Middle frontal gyrus (tissue), 1 donor: Measurements from ENCODE around the gene GAS5.
"Not testable (repeated sequence)": the region's sequence is repeated elsewhere in the genome, so short reads cannot be mapped to it uniquely, and the experiment has no call there.

Experiments used
- DNase-seq: peaks from one replicate; pipeline ENCODE4 v3.0.0-alpha.2; 2015; ENCODE audit warnings: low spot score; ENCODE audit errors: extremely low spot score

Gene GAS5

DNA sequence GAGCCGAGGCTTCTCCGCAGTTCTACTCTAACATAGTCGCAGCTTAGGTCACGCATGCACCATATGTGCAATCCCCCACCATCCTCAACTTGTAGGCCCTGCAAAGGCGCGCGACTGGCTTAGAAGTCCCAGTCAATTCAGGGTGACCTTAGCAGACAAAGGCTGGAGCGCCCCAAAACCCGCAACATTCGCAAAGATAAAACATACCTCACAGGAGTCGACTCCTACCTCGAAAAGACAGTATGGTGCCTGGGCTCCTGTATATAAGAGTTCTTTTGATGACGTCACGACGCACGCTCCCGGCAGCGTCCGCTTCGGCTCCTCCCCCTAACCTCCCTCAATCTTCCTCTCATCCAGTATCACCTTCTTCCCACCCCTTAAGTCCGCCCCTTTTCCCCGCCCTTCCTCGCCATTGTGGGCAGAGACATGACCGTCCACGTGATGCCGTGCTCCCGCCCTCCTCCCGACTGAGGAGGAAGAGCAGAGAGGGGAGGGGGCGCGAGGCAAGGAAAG, at the start of gene GAS5:
Gene GAS5 (minus strand): TSS at position 237 of the 513 bp plus-strand sequence.
- peak; percentile 96 for DNase-seq

DNA sequence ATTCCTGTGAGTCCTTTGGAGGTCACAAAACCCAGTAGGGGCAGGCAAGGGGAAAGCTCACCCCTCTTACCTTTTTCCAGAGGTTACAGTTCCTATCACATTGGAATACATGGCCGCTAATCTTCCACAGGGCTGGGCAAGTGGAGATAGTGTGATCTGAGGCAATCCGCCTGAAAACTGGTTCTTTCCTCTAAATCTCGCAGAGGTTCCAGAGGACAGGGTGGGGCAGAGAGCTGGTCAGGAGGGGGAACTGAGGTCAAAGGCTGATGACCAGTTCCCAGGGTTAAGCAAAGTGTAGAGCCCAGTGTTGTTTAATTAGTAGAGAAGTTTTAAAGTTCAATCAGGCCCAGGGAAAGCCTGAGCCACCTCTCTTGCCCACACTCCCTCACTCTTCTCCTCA, 49.4 kb upstream of the GAS5 start, which contains the start of gene SERPINC1:
Gene SERPINC1 (minus strand): TSS at position 179 of the 400 bp plus-strand sequence. CDS start 68 bp downstream, at position 111.
- no peak for DNase-seq

- DNase-seq: no peak
Observed at GRCh38 chr1:173916667-173917066, 48.9 kb upstream of the GAS5 start.

GRCh38 chr1:173915596-173915995, 47.8 kb upstream of the GAS5 start:
- no peak for DNase-seq

GRCh38 chr1:173914366-173914871, 46.6 kb upstream of the GAS5 start:
- no peak for DNase-seq

DNA sequence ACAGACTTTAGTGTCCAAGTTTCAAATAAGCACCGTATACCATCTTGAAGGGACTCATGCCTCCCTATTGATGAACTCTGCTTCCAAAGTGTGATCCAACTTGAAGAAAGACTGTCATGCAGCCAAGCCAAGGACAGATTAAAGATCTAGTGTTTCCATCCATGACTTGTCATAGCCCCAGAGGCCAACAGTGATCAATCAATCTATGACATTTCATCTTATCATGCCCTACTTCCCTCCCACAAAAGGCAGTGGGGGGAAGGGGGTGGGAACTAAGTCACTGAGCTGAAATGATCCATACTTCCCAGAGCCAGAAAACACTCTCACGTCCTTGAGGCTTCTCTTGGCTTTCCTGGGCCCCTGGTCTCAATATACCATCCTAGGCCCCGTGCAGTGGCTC, 45.3 kb upstream of the GAS5 start:
- DNase-seq: no peak

- no peak for DNase-seq
Observed at GRCh38 chr1:173903827-173904531, 36.2 kb upstream of the GAS5 start.

DNA sequence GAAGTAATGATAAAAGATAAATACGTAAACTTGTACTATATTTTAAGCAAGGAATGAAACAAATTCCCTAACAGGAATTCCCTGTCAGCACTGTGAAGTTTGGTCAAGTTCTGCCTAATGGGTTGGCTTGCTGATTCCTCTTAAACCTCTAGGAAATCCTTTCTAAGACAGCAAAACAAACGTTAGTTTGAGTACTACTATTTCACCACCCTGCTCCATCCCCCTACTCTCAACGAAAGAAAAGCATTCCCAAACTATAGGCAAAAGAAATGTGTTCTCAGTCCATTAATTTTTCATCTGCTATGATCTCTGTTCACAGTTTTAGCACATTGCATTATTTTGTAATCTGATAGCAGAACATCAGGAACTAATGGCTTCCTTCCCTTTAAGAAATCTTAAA, 33.2 kb upstream of the GAS5 start:
- no peak for DNase-seq

- no peak for DNase-seq
Observed at GRCh38 chr1:173900427-173900826, 32.6 kb upstream of the GAS5 start.

DNA sequence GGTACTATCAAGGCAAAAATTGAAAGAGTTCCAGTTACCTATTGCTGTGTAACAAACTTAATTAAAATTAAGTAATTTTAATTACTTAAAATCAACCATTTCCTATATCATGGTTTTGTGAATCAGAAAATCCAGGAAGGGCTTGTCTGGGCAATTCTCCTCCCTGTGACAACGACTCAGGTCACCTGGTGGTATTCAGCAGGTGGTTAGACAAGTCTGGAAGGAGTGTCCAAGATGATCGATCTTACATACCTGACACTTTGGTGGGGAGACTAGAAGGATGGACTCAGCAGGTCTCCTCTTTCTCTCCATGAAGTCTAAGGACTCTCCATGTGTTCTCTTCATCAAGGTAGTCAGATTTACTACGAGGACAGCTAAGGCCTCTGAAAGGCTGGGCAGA, 26.4 kb upstream of the GAS5 start:
- no peak for DNase-seq

DNA sequence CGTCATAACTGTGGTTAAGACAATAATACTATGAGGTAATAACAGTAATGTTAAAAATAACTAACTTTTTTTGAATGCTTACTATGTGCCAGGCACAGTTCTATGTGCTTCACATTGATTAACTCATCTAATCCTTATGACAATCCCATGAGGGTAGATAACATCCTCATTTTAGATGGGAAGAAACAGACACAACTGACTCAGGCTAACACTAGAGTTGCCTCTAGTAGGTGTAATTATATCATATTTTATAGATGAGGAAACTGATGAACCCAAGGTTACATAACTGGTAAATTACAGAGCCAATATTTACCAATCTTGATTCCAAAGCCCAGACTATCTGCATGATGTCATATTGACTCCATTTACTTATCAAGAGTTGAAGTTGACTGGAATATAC, 25.8 kb upstream of the GAS5 start:
- DNase-seq: no peak

DNA sequence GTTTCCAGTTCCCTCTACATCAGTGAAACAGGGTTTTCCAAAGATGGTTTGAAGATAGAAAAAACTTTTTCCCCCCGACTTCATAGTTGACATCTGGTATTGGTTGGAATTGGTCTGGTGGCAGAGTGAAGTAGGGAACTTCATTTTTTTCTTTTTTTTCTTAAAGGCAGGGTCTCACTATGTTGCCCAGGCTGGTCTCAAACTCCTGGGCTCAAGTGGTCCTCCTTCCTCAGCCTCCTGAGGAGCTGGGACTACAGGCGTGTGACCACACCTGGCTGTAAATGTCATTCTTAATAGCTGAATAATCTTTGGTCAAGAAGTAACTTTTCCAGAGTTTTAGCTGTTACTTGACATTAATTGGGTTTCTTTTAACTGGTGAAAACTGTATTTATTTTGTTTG, 22.1 kb upstream of the GAS5 start:
- DNase-seq: no peak

GRCh38 chr1:173888749-173889148, 21.0 kb upstream of the GAS5 start:
- DNase-seq: no peak

DNA sequence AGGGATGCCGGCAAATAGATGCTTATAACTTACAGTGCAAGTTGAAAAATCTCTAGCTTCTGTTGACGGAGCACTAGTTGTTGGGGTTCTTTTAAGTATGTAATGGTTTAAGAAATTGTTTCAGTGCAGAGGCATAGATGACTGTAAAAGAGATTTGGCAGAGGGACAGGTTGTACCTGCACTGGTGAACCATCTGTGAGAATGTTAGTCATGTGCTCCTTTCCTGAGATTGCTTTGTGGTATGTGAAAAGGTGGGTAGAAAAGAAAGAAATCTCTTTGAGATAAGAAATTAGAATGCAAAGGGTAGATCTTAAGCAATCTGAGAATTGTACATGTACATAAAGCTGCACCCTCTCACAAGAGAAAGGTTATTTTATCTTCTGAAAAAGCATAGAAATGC, 19.8 kb upstream of the GAS5 start:
- no peak for DNase-seq

DNA sequence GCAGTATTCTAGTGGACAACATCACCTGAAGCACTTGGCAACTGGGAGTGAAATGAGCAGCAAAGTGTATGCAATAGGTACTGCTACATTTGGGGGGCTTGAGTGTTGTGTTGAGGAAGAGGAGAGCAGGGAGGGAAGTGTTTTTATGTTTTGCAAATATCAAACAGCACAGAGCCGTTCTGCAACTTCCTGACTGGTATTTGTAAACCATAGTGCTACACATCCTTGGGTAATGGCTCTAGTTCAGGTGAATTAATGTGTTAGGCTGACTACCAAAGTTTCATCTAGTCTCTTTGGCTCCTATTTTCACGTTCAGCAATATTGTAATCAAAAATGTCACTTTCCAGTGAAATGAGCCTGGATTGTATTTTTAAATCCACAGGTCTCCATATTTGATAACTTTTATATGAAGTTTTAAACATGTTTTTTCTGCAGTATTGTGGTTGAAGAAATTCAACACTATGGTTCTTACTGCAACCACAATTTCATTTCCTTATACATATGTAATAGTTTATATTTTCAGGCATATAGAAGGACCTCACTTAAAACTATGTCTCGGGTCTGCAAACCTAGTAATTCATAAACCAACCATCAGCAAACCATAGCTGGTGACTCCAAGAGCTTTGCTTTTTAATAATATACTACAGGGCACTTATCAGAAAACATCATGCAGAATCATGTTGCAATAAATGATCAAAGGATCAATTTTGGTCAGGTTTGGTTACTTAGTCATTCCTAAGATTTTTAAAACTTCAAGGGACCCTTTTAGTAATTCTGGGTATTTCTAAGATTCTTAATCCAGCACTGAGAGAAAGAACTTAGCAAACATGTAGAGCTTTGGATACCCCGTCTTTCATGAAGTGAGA, 19.2 kb upstream of the GAS5 start:
- no peak for DNase-seq

GRCh38 chr1:173884701-173885100, 16.9 kb upstream of the GAS5 start:
- DNase-seq: no peak

DNA sequence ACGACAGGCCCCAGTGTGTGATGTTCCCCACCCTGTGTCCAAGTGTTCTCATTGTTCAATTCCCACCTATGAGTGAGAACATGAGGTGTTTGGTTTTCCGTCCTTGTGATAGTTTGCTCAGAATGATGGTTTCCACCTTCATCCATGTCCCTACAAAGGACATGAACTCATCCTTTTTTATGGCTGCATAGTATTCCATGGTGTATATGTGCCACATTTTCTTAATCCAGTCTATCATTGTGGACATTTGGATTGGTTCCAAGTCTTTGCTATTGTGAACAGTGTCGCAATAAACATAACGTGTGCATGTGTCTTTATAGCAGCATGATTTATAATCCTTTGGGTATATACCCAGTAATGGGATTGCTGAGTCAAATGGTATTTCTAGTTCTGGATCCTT, 13.3 kb upstream of the GAS5 start:
- DNase-seq: not testable (repeated sequence)

DNA sequence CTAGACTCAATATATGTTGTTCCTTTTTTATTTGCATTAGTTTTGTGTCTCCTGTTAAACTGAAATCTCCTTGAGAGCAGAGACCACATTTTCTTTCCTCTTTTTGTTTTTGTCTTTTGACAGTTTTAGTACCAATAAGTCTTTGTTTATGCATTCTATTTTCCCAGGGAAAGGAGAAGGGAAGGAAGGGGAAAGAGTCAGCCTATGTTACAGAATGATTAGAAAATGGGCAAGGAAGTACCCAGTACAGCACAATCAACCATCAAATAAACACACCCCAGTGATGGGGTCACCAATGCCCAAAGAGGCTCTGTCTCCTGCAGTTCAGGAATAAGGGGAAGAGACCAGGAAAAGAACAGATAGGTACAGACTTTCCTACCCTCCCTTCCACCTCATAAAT, 10.5 kb upstream of the GAS5 start:
- DNase-seq: no peak

DNA sequence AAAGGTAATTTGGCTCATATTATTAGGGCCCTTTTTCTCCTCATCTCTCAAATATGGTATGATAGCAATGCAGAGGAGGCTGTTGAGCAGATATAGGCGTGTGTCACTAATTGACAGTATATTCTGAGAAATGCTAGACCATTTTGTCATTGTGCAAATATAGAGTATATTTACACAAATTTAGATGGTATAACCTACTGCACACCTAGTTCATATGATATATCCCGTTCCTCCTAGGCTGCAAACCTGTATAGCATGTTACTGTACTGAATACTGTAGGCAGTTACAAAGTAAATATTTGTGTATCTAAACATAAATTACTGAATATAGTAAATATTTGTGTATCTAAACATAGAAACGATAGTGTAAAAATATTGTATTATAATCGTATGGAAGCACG, 8.9 kb upstream of the GAS5 start:
- no peak for DNase-seq

GRCh38 chr1:173871500-173871899, 3.7 kb upstream of the GAS5 start:
- DNase-seq: no peak

- no peak for DNase-seq
Observed at GRCh38 chr1:173871091-173871490, 3.3 kb upstream of the GAS5 start.
